ENCODE data around the gene UQCRFS1.

DNA sequence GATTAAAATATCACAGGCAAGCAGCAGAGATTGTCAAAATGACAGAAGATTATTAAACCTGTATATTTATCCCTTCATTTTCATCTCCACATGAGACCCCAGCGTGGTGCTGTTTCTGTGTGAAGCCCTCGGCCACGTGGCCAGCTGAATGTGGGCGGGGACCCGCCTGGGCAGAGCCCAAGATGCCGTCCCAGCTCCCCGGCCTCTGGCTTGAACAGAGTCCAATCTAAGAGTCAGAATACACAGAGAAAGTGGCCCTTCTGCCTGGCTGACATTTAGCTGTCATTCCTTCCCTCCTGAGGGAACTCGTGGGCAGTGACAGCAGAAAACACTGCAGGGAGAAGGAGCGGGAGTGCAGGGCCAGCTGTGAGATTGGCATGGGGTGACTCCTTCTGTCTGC, 34.9 kb upstream of the UQCRFS1 start:
- TF ChIP-seq, protein P1, sequence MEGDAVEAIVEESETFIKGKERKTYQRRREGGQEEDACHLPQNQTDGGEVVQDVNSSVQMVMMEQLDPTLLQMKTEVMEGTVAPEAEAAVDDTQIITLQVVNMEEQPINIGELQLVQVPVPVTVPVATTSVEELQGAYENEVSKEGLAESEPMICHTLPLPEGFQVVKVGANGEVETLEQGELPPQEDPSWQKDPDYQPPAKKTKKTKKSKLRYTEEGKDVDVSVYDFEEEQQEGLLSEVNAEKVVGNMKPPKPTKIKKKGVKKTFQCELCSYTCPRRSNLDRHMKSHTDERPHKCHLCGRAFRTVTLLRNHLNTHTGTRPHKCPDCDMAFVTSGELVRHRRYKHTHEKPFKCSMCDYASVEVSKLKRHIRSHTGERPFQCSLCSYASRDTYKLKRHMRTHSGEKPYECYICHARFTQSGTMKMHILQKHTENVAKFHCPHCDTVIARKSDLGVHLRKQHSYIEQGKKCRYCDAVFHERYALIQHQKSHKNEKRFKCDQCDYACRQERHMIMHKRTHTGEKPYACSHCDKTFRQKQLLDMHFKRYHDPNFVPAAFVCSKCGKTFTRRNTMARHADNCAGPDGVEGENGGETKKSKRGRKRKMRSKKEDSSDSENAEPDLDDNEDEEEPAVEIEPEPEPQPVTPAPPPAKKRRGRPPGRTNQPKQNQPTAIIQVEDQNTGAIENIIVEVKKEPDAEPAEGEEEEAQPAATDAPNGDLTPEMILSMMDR (optimal IDR thresholded peaks at IDR 0.05 in 1 of 3, IDR thresholded peaks at IDR 0.05 in 1 of 3, conservative IDR thresholded peaks at IDR 0.05 in 1 of 3; ENCODE audit: extremely low read depth in 1 of 3, insufficient read depth in 2 of 3, low read length in 3 of 3), result no peak
- no peak for TF ChIP-seq EZH2 (IDR thresholded peaks at IDR 0.05; ENCODE audit: low read length)
